ENCODE measurements around the gene ASCL1.

The ASCL1 gene

GRCh38 chr12:102916252-102917025 lies 41.0 kb upstream of the ASCL1 start:
- no peak for TF ChIP-seq ZBTB49 (tag by site-specific recombination; IDR thresholded peaks at IDR 0.05; ENCODE audit: low read depth)
- TF ChIP-seq ZNF549 (tag by site-specific recombination; IDR thresholded peaks at IDR 0.05), result no peak
- no peak for TF ChIP-seq ZNF677 (tag by site-specific recombination; IDR thresholded peaks at IDR 0.05)
- no peak for TF ChIP-seq ZNF521 (tag by site-specific recombination; IDR thresholded peaks at IDR 0.05)
- TF ChIP-seq ZBTB17 (tag by site-specific recombination; IDR thresholded peaks at IDR 0.05), result no peak
- TF ChIP-seq ZNF184 (tag by site-specific recombination; IDR thresholded peaks at IDR 0.05), result no peak
- TF ChIP-seq BCL11B (tag by site-specific recombination; IDR thresholded peaks at IDR 0.05; ENCODE audit: low read depth), result no peak
- TF ChIP-seq GLI4 (tag by site-specific recombination; IDR thresholded peaks at IDR 0.05), result no peak
- no peak for TF ChIP-seq ZNF335 (tag by site-specific recombination; conservative IDR thresholded peaks at IDR 0.05)
- CTCF ChIA-PET, result no interaction called here
- H3K36me3 ChIP-seq (ENCODE audit: control insufficient read depth in 2 of 2, insufficient read depth in 1 of 2, low read length in 2 of 2), result no peaks in the 10 kb centered on the region
- H3K27ac ChIP-seq (ENCODE audit: extremely low read depth, low read depth, low read length), result no peak overlapping the region
- no peaks in the 10 kb centered on the region for H3K9me3 ChIP-seq (ENCODE audit: control insufficient read depth, insufficient read depth, low read depth, low read length)
- POLR2A ChIA-PET, result no interaction called here
- H3K4me3 ChIP-seq (ENCODE audit: low read depth, low read length), result no peak overlapping the region
- no peaks in the 10 kb centered on the region for H3K4me1 ChIP-seq (ENCODE audit: control insufficient read depth, insufficient read depth, low read length)

GRCh38 chr12:102917026-102917787 lies 40.3 kb upstream of the ASCL1 start, which contains the start of gene PAH:
TSS of gene PAH (minus strand) at chr12:102917244. CDS start at chr12:102917130, 114 bp downstream.
- no peak for TF ChIP-seq ZBTB7A (tag by site-specific recombination; IDR thresholded peaks at IDR 0.05; ENCODE audit: low read depth)
- ChIA-PET CTCF (no interaction called here), POLR2A (no interaction called here)
- peak within 1 kb of the TSS; percentile 8; the same call in 1 of the 2 replicates for H3K4me3 ChIP-seq (ENCODE audit: low read depth, low read length)
- H3K36me3 ChIP-seq (ENCODE audit: control insufficient read depth in 2 of 2, insufficient read depth in 1 of 2, low read length in 2 of 2), result no peaks in the 10 kb centered on the region
- H3K27ac ChIP-seq (ENCODE audit: extremely low read depth, low read depth, low read length), result no peak within 1 kb of the TSS
- no peaks in the 10 kb centered on the region for H3K9me3 ChIP-seq (ENCODE audit: control insufficient read depth, insufficient read depth, low read depth, low read length)
- no peaks in the 10 kb centered on the region for H3K4me1 ChIP-seq (ENCODE audit: control insufficient read depth, insufficient read depth, low read length)

- no peak for TF ChIP-seq ZNF837 (tag by site-specific recombination; IDR thresholded peaks at IDR 0.05)
- TF ChIP-seq ZNF292 (tag by site-specific recombination; IDR thresholded peaks at IDR 0.05; ENCODE audit: borderline replicate concordance, low read depth), result no peak
- TF ChIP-seq SP2 (tag by site-specific recombination; IDR thresholded peaks at IDR 0.05), result no peak
- TF ChIP-seq PRDM2 (tag by site-specific recombination; IDR thresholded peaks at IDR 0.05; ENCODE audit: borderline replicate concordance), result no peak
- no peak for TF ChIP-seq ZNF112 (tag by site-specific recombination; IDR thresholded peaks at IDR 0.05)
- TF ChIP-seq ZNF24 (tag by site-specific recombination; IDR thresholded peaks at IDR 0.05), result no peak
- no peak for TF ChIP-seq ZBTB1 (tag by site-specific recombination; IDR thresholded peaks at IDR 0.05)
- no peak for TF ChIP-seq ZNF549 (tag by site-specific recombination; IDR thresholded peaks at IDR 0.05)
- no peaks in the 10 kb centered on the region for H3K9me3 ChIP-seq (ENCODE audit: control insufficient read depth, insufficient read depth, low read depth, low read length)
- H3K4me3 ChIP-seq (ENCODE audit: low read depth, low read length), result no peak overlapping the region
- H3K4me1 ChIP-seq (ENCODE audit: control insufficient read depth, insufficient read depth, low read length), result no peaks in the 10 kb centered on the region
- ChIA-PET POLR2A (no interaction called here), CTCF (no interaction called here)
- no peak overlapping the region for H3K27ac ChIP-seq (ENCODE audit: extremely low read depth, low read depth, low read length)
- H3K36me3 ChIP-seq (ENCODE audit: control insufficient read depth in 2 of 2, insufficient read depth in 1 of 2, low read length in 2 of 2), result no peaks in the 10 kb centered on the region
Measured at GRCh38 chr12:102918840-102919239, 38.6 kb upstream of the ASCL1 start.

All from HEK293 (cell line).